Small intestine (tissue), 7 donors: ENCODE measurements around the gene ARV1. TPM values are rescaled to one million over a fixed set of nuclear protein-coding genes. Genes with fewer than 3 reads are reported as not detected.
"Not testable (repeated sequence)": the region's sequence is repeated elsewhere in the genome, so short reads cannot be mapped to it uniquely, and the experiment has no call there.

ENCODE experiments used
- DNase-seq, 2 donors: peaks; one replicate each; pipeline versions ENCODE4 v3.0.0 to v3.0.0-alpha.2; 2013
- FAIRE-seq: peaks from 2 replicates; lab custom pipeline; 2012; peaks lifted over from hg19 to GRCh38; lab: Jason Lieb, UNC
- H3K27ac ChIP-seq, 3 donors: one replicate each; pipeline ENCODE4 v1.5.1; 2013; ENCODE audit warnings: low read length in 2 of 3, mild to moderate bottlenecking in 2 of 3, control low read depth in 1 of 3, inconsistent platforms in 1 of 3, low read depth in 1 of 3, moderate library complexity in 1 of 3
- H3K27me3 ChIP-seq, 3 donors: one replicate each; pipeline ENCODE4 v1.6.1; 2013; ENCODE audit warnings: low read length in 3 of 3, inconsistent platforms in 1 of 3; ENCODE audit not compliant: control insufficient read depth in 3 of 3, insufficient read depth in 3 of 3
- H3K36me3 ChIP-seq, 3 donors: one replicate each; pipeline ENCODE4 v1.6.1; 2013; ENCODE audit warnings: low read length in 3 of 3, inconsistent platforms in 1 of 3, low read depth in 1 of 3, mild to moderate bottlenecking in 1 of 3, moderate library complexity in 1 of 3; ENCODE audit not compliant: control insufficient read depth in 3 of 3, insufficient read depth in 2 of 3
- H3K4me1 ChIP-seq, 3 donors: one replicate each; pipeline ENCODE4 v1.6.1; 2013; ENCODE audit warnings: low read length in 2 of 3, inconsistent platforms in 1 of 3, low read depth in 1 of 3, mild to moderate bottlenecking in 1 of 3, moderate library complexity in 1 of 3; ENCODE audit not compliant: control insufficient read depth in 3 of 3, insufficient read depth in 2 of 3
- H3K4me3 ChIP-seq, 3 donors: one replicate each; pipeline ENCODE4 v1.5.1; 2013; ENCODE audit warnings: low read length in 3 of 3, control low read depth in 1 of 3, inconsistent platforms in 1 of 3, low read depth in 1 of 3, mild to moderate bottlenecking in 1 of 3, moderate library complexity in 1 of 3
- H3K9me3 ChIP-seq, 2 donors: one replicate each; pipeline ENCODE4 v1.6.1; 2013; ENCODE audit warnings: low read depth in 1 of 2, low read length in 1 of 2; ENCODE audit not compliant: control insufficient read depth in 2 of 2, insufficient read depth in 1 of 2
- WGBS, 3 donors: extraction: QIAGEN DNeasy Blood & Tissue Kit; methylation state at CpG; one replicate each; pipeline ENCODE4 v1.1.7; 2013; 5-methylcytosine and 5-hydroxymethylcytosine counted together
- polyA plus RNA-seq, 4 donors: library from polyadenylated mRNA; stranded (reverse) in 3 of 4; unstranded in 1 of 4; fragments of 200-250 nt in 3 of 4; fragments of 120-200 nt in 1 of 4; gene quantifications; one replicate each; pipeline versions ENCODE4 v1.2.1 to v1.2.3, GENCODE V29; 2013
- donor health status: healthy with polysubstance abuse.
- donor health status: control.
- donor health status: control.
- donor health status: Bipolar disorder and iron deficiency.
- donor health status: healthy.

Gene ARV1
- polyA plus RNA-seq, 4 donors: 15.7 to 30.5 (median 22.9) TPM

DNA sequence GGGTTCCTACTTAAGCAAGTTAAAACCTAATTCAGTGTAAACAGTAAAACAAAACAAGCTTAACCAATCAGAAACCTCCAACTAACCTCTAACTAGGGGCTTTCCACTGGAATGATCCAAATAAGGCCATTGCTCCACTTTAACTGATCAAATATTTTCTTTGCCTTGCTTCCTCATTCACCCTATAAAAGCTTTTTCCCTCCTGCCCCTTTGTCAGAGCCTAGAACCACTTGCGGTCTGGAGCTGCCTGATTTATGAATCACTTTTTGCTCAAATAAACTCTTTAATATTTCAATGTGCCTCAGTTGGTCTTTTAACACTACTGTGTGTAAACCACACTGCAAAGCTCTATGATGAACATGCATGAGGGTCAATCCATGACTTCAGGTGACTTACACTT is 65.7 kb downstream of the ARV1 start:
- H3K27ac ChIP-seq: no peak overlapping the region
- 92 to 100% (median 96%) methylated on average over 1 of the region's 1 CpG for WGBS, 3 donors
- peaks cover 0 to 8% of the 10 kb centered on the region in 2 donors for H3K9me3 ChIP-seq
- peaks cover 0 to 14% (median 2%) of the 10 kb centered on the region in 3 donors for H3K27me3 ChIP-seq
- peaks cover 0 to 4% (median 0%) of the 10 kb centered on the region in 3 donors for H3K4me1 ChIP-seq
- no peak for FAIRE-seq
- DNase-seq: no peak
- H3K4me3 ChIP-seq: no peak overlapping the region
- no peaks in the 10 kb centered on the region for H3K36me3 ChIP-seq

DNA sequence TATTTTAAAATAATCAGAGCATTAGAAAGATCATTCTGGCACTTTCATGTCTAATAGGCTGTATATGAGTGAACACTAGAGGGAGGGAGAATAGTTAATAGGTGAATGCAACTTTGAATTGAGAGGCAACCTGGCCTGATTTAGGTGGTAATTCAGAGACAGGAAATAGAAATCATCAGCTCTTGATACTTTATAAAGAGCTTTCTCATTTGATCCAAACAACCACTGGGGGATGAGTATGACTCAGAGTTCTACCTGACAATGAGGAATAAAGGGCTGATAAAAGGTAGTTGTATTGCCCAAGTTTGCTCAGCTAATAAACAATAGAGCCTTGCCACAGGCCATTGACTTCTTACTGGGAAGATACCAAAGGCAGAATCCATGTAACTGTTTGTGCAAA is 66.4 kb downstream of the ARV1 start:
- peaks cover 0 to 8% of the 10 kb centered on the region in 2 donors for H3K9me3 ChIP-seq
- DNase-seq: no peak
- H3K4me3 ChIP-seq: no peak overlapping the region
- peaks cover 0 to 13% (median 2%) of the 10 kb centered on the region in 3 donors for H3K27me3 ChIP-seq
- no peak overlapping the region for H3K27ac ChIP-seq
- no peak for FAIRE-seq
- H3K36me3 ChIP-seq: no peaks in the 10 kb centered on the region
- H3K4me1 ChIP-seq: peaks cover 0 to 4% (median 0%) of the 10 kb centered on the region in 3 donors

DNA sequence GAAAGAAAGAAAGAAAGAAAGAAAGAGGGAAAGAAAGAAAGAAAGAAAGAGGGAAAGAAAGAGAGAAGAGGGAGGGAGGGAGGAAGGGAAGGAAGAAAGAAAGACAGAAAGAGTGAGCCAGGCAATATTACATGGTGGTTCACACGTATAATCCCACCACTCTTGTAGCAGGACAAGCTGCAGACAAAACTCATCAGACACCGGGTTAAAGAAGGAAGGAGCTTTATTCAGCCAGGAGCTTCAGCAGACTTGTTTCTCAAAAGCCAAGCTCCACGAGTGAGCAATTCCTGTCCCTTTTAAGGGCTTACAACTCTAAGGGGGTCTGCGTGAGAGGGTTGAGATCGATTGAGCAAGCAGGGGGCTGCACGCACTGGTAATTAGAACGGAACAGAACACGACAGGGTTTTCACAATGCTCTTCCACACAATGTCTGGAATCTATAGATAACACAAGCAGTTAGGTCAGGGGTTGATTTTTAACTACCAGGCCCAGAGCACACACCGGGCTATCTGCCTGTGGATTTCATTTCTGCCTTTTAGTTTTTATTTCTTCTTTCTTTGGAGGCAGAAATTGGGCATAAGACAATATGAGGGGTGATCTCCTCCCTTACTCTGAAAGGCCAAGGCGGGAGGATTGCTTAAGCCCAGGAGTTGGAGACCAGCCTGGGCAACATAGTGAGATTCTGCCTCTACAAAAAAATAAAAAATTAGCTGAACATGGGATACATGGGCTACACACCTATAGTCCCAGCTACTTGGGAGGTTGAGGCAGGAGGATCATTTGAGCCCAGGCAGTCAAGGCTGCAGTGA is 67.2 kb downstream of the ARV1 start:
- H3K36me3 ChIP-seq, FAIRE-seq, H3K27ac ChIP-seq, DNase-seq, H3K9me3 ChIP-seq, H3K27me3 ChIP-seq, H3K4me1 ChIP-seq, H3K4me3 ChIP-seq: not testable (repeated sequence)
- 74 to 86% (median 81%) methylated on average over 10 of the region's 10 CpGs for WGBS, 3 donors

DNA sequence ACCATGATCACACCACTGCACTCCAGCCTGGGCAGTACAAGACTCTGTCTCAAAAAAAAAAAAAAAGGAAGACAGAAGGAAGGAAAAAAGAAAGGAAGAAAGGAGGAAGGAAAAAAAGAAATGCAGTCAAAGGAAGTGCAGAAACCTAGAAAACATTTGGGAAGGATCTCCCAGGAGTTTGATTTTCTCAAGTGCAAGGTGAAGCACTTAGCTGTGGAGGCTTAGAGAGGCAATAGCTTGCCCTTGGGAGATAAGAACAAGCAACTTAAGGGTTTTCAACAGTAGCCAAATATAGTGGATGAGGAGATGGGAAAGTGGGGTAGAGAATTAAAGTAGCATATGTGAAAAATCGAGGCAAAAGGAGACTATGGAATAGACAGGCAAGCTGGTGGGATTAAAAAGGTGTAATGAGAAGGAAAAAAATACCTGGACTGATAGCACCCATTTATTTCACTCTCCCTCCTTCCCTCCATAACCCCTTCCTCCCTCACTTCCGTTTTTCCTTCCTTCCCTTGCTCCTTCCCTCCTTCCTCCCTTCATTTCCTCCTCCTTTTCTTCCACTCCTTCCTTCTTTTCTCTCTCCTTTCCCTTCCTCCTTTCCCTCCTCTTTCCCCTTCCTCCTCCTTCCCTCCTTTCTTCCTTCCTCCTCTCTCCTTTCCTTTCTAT is 68.0 kb downstream of the ARV1 start:
- H3K4me3 ChIP-seq: no peak overlapping the region
- H3K36me3 ChIP-seq: no peaks in the 10 kb centered on the region
- DNase-seq: no peak
- no peak overlapping the region for H3K27ac ChIP-seq
- 39 to 56% (median 52%) methylated on average over 2 of the region's 2 CpGs for WGBS, 3 donors
- H3K27me3 ChIP-seq: peaks cover 0 to 3% (median 2%) of the 10 kb centered on the region in 3 donors
- no peaks in the 10 kb centered on the region for H3K4me1 ChIP-seq
- FAIRE-seq: no peak
- H3K9me3 ChIP-seq: peaks cover 0 to 8% of the 10 kb centered on the region in 2 donors

DNA sequence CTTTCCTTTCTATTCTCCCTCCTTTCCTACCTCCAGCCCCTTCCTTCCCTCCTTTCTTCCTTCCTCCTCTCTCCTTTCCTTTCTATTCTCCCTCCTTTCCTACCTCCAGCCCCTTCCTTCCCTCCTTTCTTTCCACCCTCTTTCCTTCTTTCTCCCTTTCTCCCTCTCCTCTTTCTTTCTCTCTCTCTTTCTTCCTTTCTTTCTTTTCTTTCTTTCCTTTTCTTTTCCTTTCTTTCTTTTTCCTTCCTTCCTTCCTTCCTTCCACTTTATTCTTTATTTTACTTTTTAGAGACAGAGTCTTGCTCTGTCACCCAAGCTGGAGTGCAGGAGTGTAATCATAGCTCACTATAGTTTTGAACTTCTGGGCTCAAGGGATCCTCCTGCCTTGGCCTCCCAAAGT is 68.6 kb downstream of the ARV1 start:
- H3K4me3 ChIP-seq, FAIRE-seq, H3K4me1 ChIP-seq, H3K36me3 ChIP-seq, DNase-seq, H3K27ac ChIP-seq, H3K9me3 ChIP-seq, H3K27me3 ChIP-seq: not testable (repeated sequence)

- 76 to 84% (median 81%) methylated on average over 9 of the region's 9 CpGs for WGBS, 3 donors
- H3K9me3 ChIP-seq, H3K4me3 ChIP-seq, H3K27me3 ChIP-seq, DNase-seq, H3K36me3 ChIP-seq, FAIRE-seq, H3K4me1 ChIP-seq, H3K27ac ChIP-seq: not testable (repeated sequence)
These were observed 69.5 kb downstream of the ARV1 start for GRCh38 chr1:231048419-231048818.

- no peaks in the 10 kb centered on the region for H3K36me3 ChIP-seq
- DNase-seq: no peak
- H3K27me3 ChIP-seq: peaks cover 0 to 3% (median 2%) of the 10 kb centered on the region in 3 donors
- no peak overlapping the region for H3K4me3 ChIP-seq
- peaks cover 0 to 8% of the 10 kb centered on the region in 2 donors for H3K9me3 ChIP-seq
- no peaks in the 10 kb centered on the region for H3K4me1 ChIP-seq
- WGBS, 3 donors: 69 to 73% (median 70%) methylated on average over 10 of the region's 10 CpGs
- no peak overlapping the region for H3K27ac ChIP-seq
- no peak for FAIRE-seq
These were observed 70.5 kb downstream of the ARV1 start for GRCh38 chr1:231049121-231049979.
